OCI-M2 (cell line): ENCODE measurements around the gene HTR2A.
"Not testable (repeated sequence)": the region's sequence is repeated elsewhere in the genome, so short reads cannot be mapped to it uniquely, and the experiment has no call there.

Source experiments
- DNase-seq: peaks from one replicate; lab custom pipeline; 2025; ENCODE audit not compliant: unreplicated experiment; lab: John Stamatoyannopoulos, UW

Gene HTR2A

GRCh38 chr13:46812301-46812797 lies 84.5 kb downstream of the HTR2A start:
- no peak for DNase-seq

- DNase-seq = no peak
These were observed 86.4 kb downstream of the HTR2A start for GRCh38 chr13:46810440-46810839.

- not testable (repeated sequence) for DNase-seq
These were observed 91.9 kb downstream of the HTR2A start for GRCh38 chr13:46804921-46805320.

GRCh38 chr13:46804391-46804815 lies 92.5 kb downstream of the HTR2A start:
- DNase-seq = no peak

GRCh38 chr13:46803586-46803985 lies 93.3 kb downstream of the HTR2A start:
- DNase-seq = no peak

- no peak for DNase-seq
These were observed 95.0 kb downstream of the HTR2A start for GRCh38 chr13:46801858-46802257.

- no peak for DNase-seq
These were observed 97.7 kb downstream of the HTR2A start for GRCh38 chr13:46799139-46799538.

GRCh38 chr13:46797501-46798237 lies 99.2 kb downstream of the HTR2A start:
- peak; percentile 53 for DNase-seq

GRCh38 chr13:46796515-46797474 lies 100.1 kb downstream of the HTR2A start, which contains the start of gene ESD:
Gene ESD (minus strand): TSS chr13:46797161. CDS start chr13:46791413, 5,748 bp downstream.
- DNase-seq = peak; percentile 84

GRCh38 chr13:46796129-46796514 lies 100.7 kb downstream of the HTR2A start:
- DNase-seq = no peak

GRCh38 chr13:46795321-46795720 lies 101.5 kb downstream of the HTR2A start:
- no peak for DNase-seq

- no peak for DNase-seq
These were observed 113.3 kb downstream of the HTR2A start for GRCh38 chr13:46783504-46783903.

- no peak for DNase-seq
These were observed 114.2 kb downstream of the HTR2A start for GRCh38 chr13:46782691-46783090.

GRCh38 chr13:46782066-46782465 lies 114.8 kb downstream of the HTR2A start:
- DNase-seq = no peak
